Sigmoid colon (tissue), 7 donors: ENCODE measurements around the gene PDE2A. TPM values are rescaled to one million over a fixed set of nuclear protein-coding genes. Genes with fewer than 3 reads are reported as not detected.

Experiments used
- DNase-seq: peaks from one replicate; pipeline ENCODE4 v3.0.0-alpha.2; 2019
- H3K27ac ChIP-seq, 4 donors: fragments of 200-600 bp; sonication (generic); one replicate each; pipeline ENCODE4 v1.5.1; 2016 to 2019; ENCODE audit warnings: mild to moderate bottlenecking in 1 of 4
- H3K27me3 ChIP-seq, 3 donors: fragments of 200-600 bp; sonication (generic); one replicate each; pipeline ENCODE4 v1.5.1; 2019; ENCODE audit warnings: mild to moderate bottlenecking in 1 of 3
- H3K36me3 ChIP-seq, 4 donors: fragments of 200-600 bp; sonication (generic); one replicate each; pipeline ENCODE4 v1.5.1; 2016 to 2019
- H3K4me1 ChIP-seq, 4 donors: fragments of 200-600 bp; sonication (generic); one replicate each; pipeline ENCODE4 v1.5.1; 2017 to 2019
- H3K4me3 ChIP-seq, 4 donors: fragments of 200-600 bp; sonication (generic); one replicate each; pipeline ENCODE4 v1.5.1; 2017 to 2019; ENCODE audit warnings: mild to moderate bottlenecking in 2 of 4, moderate library complexity in 1 of 4
- H3K9me3 ChIP-seq, 4 donors: fragments of 200-600 bp in 3 of 4; sonication (generic) in 3 of 4; one replicate each; pipeline versions ENCODE4 v1.5.1 to v1.6.1; 2013 to 2019
- CTCF ChIP-seq, 4 experiments: fragments of 450-650 bp in 3 of 4; fragments of 200-600 bp in 1 of 4; IDR thresholded peaks; one replicate each; pipeline ENCODE4 v1.5.1; 2016 to 2019; ENCODE audit warnings: antibody characterized with exemption in 4 of 4, mild to moderate bottlenecking in 3 of 4, moderate library complexity in 2 of 4
- EP300 ChIP-seq, 4 donors: sonication (generic); formaldehyde crosslinking; IDR thresholded peaks; one replicate each; pipeline ENCODE4 v1.6.1; 2017; ENCODE audit warnings: antibody characterized with exemption in 4 of 4
- POLR2A ChIP-seq, 2 donors: fragments of 450-650 bp; IDR thresholded peaks; one replicate each; pipeline ENCODE4 v1.6.1; 2016; ENCODE audit warnings: antibody characterized with exemption in 2 of 2, mild to moderate bottlenecking in 2 of 2, moderate library complexity in 2 of 2
- POLR2AphosphoS5 ChIP-seq, 4 donors: sonication (generic); formaldehyde crosslinking; IDR thresholded peaks; one replicate each; pipeline ENCODE4 v1.6.1; 2017; ENCODE audit warnings: antibody characterized with exemption in 4 of 4
- WGBS, 2 donors: extraction: QIAGEN DNeasy Blood & Tissue Kit; methylation state at CpG; one replicate each; pipeline ENCODE4 v1.1.7; 2013; 5-methylcytosine and 5-hydroxymethylcytosine counted together
- intact Hi-C: fragments of 100-400 bp; cut with DNase I; formaldehyde crosslinking; loops from one replicate; pipeline ENCODE4 v1.15.1; 2023
- polyA plus RNA-seq, 3 donors: library from polyadenylated mRNA; stranded (reverse); fragments of 200-250 nt; gene quantifications; one replicate each; pipeline ENCODE4 v1.2.3, GENCODE V29; 2013
- total RNA-seq, 4 donors: library from RNA; depleted of rRNA; stranded (reverse); fragments of >200 nt; gene quantifications; one replicate each; pipeline ENCODE4 v1.1.0, GENCODE V29; 2016
- donor health status: healthy with polysubstance abuse.
- donor health status: Bipolar disorder and iron deficiency.
- donor health status: healthy.

PDE2A gene
- total and polyA plus RNA-seq, 7 donors, result 1.8 to 75.1 (median 48.9) TPM

GRCh38 chr11:72685560-72686480 is 11.6 kb upstream of the PDE2A start:
- 80 to 82% methylated on average over 24 of the region's 24 CpGs for WGBS, 2 donors
- H3K36me3 ChIP-seq, result peaks cover 6 to 64% (median 19%) of the 10 kb centered on the region in 4 donors
- peak; percentile 89 for DNase-seq
- intact Hi-C loops, result no loop called here
- no peaks in the 10 kb centered on the region for H3K27me3 ChIP-seq
- H3K27ac ChIP-seq, result peak overlapping the region; percentile 58 to 69 (median 66)
- no peak for TF ChIP-seq CTCF (IDR thresholded peaks at IDR 0.05)
- peak in 3 of 4 donors; percentile 32 to 51 (median 43) for TF ChIP-seq POLR2AphosphoS5 (IDR thresholded peaks at IDR 0.05)
- H3K4me3 ChIP-seq, result no peak overlapping the region
- H3K9me3 ChIP-seq, result no peaks in the 10 kb centered on the region
- peaks cover 0 to 44% (median 8%) of the 10 kb centered on the region in 4 donors for H3K4me1 ChIP-seq

- H3K27me3 ChIP-seq, result peaks cover 0 to 14% (median 2%) of the 10 kb centered on the region in 3 donors
- H3K36me3 ChIP-seq, result peaks cover 6 to 49% (median 16%) of the 10 kb centered on the region in 4 donors
- H3K9me3 ChIP-seq, result no peaks in the 10 kb centered on the region
- H3K4me1 ChIP-seq, result peaks cover 0 to 41% (median 8%) of the 10 kb centered on the region in 4 donors
- TF ChIP-seq EP300 (IDR thresholded peaks at IDR 0.05) (no peak), CTCF (IDR thresholded peaks at IDR 0.05) (peak in 3 of 4 experiments; percentile 17 to 39 (median 38)), POLR2AphosphoS5 (IDR thresholded peaks at IDR 0.05) (no peak)
- intact Hi-C loops, result no loop called here
- no peak overlapping the region for H3K4me3 ChIP-seq
- DNase-seq, result peak; percentile 88
- peak overlapping the region in 3 of 4 donors; percentile 59 to 69 (median 68) for H3K27ac ChIP-seq
- 76 to 77% methylated on average over 9 of the region's 9 CpGs for WGBS, 2 donors
Measured at GRCh38 chr11:72684236-72684912, 10.2 kb upstream of the PDE2A start.

GRCh38 chr11:72683782-72684200 is 9.6 kb upstream of the PDE2A start:
- no peak for DNase-seq
- WGBS, 2 donors, result 53 to 57% methylated on average over 7 of the region's 7 CpGs

GRCh38 chr11:72682858-72683243 is 8.6 kb upstream of the PDE2A start:
- peaks cover 0 to 37% (median 8%) of the 10 kb centered on the region in 4 donors for H3K4me1 ChIP-seq
- TF ChIP-seq POLR2AphosphoS5 (IDR thresholded peaks at IDR 0.05) (no peak), CTCF (IDR thresholded peaks at IDR 0.05) (no peak), POLR2A (IDR thresholded peaks at IDR 0.05) (no peak), EP300 (IDR thresholded peaks at IDR 0.05) (no peak)
- H3K36me3 ChIP-seq, result peaks cover 5 to 34% (median 12%) of the 10 kb centered on the region in 4 donors
- H3K27me3 ChIP-seq, result peaks cover 4 to 29% (median 17%) of the 10 kb centered on the region in 3 donors
- no peak for DNase-seq
- 58 to 77% methylated on average over 4 of the region's 4 CpGs for WGBS, 2 donors
- intact Hi-C loops, result loop anchor here (1.0 to 2.0 kb wide), 3 partner anchors 40 to 212 kb away; no protein-coding TSS in a partner anchor
- no peaks in the 10 kb centered on the region for H3K9me3 ChIP-seq
- no peak overlapping the region for H3K27ac ChIP-seq
- H3K4me3 ChIP-seq, result no peak overlapping the region

More at GRCh38 chr11:72683782-72684200, 9.6 kb upstream of the PDE2A start:
- no peaks in the 10 kb centered on the region for H3K9me3 ChIP-seq
- H3K27ac ChIP-seq, result peak overlapping the region in 2 of 4 donors; percentile 34 to 68
- TF ChIP-seq CTCF (IDR thresholded peaks at IDR 0.05) (peak; percentile 88 to 99 (median 94)), EP300 (IDR thresholded peaks at IDR 0.05) (no peak)
- intact Hi-C loops, result loop anchor here (1.0 to 2.0 kb wide), 3 partner anchors 41 to 212 kb away; no protein-coding TSS in a partner anchor
- peaks cover 6 to 44% (median 13%) of the 10 kb centered on the region in 4 donors for H3K36me3 ChIP-seq
- peaks cover 0 to 37% (median 8%) of the 10 kb centered on the region in 4 donors for H3K4me1 ChIP-seq
- H3K4me3 ChIP-seq, result no peak overlapping the region
- H3K27me3 ChIP-seq, result peaks cover 0 to 20% (median 8%) of the 10 kb centered on the region in 3 donors
